Ammon's horn (tissue), 1 donor: ENCODE measurements around the gene CRHBP.
"Not testable (repeated sequence)": the region's sequence is repeated elsewhere in the genome, so short reads cannot be mapped to it uniquely, and the experiment has no call there.

Source experiments
- DNase-seq: peaks from one replicate; pipeline ENCODE4 v3.0.0-alpha.2; 2016; ENCODE audit warnings: low spot score

Gene CRHBP, protein sequence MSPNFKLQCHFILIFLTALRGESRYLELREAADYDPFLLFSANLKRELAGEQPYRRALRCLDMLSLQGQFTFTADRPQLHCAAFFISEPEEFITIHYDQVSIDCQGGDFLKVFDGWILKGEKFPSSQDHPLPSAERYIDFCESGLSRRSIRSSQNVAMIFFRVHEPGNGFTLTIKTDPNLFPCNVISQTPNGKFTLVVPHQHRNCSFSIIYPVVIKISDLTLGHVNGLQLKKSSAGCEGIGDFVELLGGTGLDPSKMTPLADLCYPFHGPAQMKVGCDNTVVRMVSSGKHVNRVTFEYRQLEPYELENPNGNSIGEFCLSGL

DNA sequence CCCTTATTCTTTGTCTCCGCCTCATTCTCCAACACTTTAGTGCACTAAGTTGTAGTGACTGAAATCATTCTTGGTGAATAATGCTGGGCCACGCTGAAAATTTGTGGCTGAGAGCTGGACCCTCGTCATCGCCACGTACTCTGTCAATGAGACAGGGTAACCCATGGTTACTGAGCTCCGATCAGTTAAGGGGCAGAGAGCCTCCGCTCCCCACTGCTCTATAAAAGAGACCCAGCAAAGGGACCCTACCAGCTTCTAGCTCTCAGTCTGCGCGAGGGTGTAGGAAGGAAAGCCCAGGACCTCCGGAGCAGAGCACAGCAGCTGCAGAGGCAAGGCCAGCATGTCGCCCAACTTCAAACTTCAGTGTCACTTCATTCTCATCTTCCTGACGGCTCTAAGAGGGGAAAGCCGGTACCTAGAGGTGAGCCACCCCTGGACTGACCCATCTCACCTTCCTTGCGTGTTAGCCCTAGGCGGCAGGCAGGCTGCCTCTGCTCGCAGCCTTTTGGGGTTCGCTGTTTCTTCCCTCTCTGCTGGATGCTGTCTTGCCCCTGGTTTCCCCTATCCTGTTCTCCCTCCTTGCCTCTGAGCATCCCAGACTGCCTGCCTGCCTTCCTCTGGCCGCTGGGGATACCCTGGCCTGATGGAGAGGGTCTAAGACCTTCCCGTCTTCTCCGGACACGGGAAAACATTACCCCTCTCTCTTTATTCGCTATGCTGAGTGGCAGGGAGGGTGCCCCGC is at the start of gene CRHBP:
CRHBP (plus strand) TSS at position 251 of the 742 bp plus-strand sequence; CDS start at position 341, 90 bp downstream.
- DNase-seq, result no peak

DNA sequence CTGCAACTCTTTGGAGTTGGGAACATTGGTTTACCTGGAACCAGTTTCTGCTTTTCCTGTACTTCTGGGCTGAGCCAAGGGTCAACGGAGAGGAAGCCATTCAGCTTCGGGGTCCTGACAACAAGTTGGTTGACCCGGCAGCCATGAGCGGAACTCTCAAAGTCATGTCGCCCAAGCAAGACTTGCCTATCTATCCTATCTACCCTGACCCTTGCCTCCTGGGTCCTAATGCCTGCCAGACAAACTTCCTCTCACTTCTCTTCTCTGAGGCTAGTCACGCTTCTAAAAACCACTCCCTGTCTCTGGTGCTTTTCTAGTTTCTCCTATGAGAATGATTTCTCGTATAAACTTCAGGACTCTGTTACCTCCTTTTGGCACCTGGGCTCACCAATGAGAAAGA is 44.7 kb upstream of the CRHBP start:
- no peak for DNase-seq

DNA sequence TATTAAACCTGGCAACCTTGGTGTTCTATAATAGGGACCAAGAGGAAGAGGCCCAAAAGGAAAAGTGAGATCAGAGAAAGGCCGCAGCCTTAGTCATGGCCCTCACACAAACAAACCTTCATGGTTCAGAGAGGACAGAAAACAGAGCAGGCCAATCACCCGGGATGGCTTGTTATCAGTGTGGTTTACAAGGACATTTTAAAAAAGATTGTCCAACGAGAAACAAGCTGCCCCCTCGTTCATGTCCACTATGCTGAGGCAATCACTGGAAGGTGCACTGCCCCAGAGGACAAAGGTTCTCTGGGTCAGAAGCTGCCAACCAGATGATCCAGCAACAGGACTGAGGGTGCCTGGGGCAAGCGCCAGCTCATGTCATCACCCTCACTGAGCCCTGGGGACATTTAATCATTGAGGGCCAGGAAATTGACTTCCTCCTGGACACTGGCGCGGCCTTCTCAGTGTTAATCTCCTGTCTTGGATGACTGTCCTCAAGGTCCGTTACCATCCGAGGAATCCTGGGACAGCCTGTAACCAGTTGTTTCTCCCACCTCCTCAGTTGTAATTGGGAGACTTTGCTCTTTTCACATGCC is 42.4 kb upstream of the CRHBP start:
- not testable (repeated sequence) for DNase-seq

DNA sequence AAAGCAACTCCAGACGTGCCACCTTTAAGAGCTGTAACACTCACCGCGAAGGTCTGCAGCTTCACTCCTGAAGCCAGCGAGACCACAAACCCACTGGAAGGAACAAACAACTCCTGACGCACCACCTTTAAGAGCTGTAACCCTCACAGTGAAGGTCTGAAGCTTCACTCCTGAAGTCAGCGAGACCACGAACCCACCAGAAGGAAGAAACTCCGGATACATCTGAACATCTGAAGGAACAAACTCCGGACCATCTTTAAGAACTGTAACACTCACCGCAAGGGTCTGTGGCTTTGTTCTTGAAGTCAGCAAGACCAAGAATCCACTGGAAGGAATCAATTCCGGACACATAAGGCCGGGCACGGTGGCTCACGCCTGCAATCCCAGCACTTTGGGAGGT is 38.2 kb upstream of the CRHBP start:
- not testable (repeated sequence) for DNase-seq

DNA sequence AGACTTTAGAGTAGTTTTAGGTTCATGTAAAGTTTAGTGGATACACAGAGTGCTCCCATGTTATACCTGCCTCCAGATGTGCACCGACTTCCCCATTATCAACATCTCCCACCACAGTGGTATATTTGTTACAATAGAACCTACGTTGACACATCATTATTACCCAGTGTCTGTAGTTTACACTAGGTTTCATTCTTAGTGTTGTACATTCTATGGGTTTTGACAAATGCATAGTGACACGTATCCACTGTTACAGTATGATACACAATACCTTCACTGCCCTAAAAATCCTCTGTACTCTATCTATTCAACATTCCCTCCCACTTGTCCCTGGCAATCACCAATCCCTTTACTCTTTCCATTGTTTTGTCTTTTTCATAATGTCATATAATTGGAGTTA is 34.3 kb upstream of the CRHBP start:
- DNase-seq, result no peak

DNA sequence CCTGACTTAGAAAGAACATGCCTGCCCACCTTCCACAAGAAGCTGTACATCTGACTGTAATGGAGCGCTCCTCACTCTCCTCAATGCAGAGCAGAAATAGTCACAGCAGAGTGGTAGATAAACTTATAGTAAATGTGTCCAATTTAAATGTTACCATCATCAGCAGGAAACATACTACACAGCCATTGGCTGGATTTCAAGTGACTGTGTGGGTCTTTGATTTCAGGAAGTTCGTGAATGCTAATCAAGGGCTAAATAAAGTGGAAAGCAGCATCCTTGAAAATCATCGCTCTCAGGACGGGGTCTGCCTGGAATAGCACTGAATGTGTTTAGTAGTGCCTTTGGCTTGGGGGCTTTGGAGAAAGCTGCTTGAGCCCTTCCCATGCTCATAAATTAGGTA is 32.4 kb upstream of the CRHBP start:
- no peak for DNase-seq

DNA sequence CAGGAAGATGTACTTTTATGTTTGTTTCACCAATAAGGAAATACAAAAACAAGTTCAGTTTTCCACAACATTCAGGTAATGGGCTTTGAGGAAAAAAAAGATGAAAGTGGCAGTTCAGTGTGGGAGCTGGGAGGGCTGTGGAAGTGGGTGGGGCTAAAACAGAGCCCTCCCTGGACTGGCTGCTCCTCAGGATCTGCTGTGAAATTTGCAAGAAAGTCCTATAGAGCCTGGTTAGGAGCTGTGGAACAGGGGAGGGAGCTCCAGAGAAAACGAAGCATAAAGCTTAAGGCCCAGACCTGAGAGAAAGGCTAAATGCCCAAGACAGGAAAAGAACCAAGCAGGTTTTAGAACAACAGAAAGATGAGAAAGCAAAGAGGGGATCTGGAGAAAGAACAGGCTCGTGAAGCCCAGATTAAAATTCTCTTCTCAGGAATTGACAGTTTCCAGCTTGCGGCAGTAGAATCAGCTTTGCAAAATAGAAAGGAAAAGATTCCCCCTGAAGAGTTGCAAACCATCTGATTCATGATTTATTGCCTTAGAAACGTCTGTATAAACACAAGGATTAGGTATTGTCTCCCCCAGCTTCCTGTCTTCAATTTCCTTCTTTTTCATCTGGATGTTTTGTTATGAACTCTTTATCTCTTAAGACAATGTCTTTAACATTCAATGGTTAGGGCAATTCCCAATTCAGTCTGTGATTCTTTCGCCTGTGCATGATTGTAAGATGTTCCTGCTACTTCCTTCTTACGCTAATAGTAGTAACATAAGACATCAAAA is 26.3 kb upstream of the CRHBP start:
- DNase-seq, result no peak

DNA sequence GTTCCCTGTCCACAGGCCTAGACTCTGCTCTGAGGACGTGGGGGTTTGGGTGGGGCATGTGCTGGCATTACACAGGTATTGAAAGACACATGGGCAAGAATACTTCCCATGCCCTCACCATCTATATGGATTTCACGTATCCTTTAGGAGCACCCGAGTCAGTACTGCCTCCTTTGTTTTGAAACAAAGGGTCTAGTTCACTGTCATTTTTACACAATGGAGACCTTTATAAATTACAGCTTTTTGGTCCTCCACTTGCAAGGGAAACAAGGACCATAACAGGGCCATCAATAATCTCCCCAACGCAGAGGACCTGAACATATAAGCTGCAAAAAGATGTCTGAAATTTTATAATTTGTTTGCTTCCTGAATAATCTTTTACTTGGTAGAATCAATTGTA is 24.9 kb upstream of the CRHBP start:
- peak; percentile 37 for DNase-seq

DNA sequence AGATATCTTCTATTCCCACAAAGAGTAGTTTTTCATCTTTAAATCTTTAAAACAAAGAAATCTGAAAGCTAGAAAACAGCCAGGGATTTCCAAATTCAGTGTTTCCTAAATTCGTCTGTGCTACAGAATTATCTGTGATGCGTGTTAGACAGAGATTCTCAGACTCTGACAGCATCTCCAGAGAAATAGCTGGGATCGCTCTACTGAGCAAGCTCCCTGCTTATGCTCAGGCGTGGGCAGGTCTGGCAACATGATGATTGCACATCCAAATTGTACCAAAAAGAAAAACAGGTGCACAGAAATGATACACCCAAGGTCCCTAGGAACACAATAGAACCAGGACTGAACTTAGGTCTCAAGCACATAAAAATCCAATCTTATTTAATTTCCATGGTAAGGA is 22.8 kb upstream of the CRHBP start:
- DNase-seq, result peak; percentile 52

DNA sequence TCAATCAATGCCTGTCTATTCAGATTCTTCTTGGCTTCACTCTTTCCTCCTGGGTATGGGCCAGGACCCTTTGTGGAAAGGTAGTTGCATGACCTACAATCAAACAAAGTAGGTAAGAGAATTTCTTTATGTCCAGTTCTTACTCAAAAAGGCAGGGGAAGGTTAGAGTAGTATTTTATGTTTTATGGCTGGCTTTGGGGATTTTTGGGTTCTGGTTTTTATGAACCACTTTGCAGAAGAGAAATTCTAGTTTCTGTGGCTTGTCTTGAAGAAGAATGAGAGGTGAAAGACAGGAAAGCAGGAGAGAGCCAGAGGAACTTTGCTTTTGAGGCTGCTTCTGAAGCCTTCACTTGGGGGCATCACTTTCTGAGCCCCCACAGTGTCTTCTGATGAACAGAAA is 14.7 kb upstream of the CRHBP start:
- no peak for DNase-seq

DNA sequence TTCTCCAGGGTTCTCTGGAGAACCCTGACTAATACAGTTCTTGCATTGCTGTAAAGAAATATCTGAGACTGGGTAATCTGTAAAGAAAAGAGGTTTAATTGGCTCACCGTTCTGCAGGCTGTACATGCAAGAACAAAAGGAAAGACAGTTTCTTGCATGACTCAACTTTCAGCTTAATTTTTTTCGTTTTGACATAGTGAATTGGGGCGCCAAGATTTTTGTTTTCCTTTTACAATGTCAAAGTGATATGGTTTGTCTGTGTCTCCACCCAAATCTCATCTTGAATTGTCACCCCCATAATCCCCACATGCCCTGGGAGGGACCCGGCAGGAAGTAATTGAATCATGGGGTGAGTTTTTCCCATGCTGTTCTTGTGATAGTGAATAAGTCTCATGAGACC is 11.8 kb upstream of the CRHBP start:
- DNase-seq, result no peak

DNA sequence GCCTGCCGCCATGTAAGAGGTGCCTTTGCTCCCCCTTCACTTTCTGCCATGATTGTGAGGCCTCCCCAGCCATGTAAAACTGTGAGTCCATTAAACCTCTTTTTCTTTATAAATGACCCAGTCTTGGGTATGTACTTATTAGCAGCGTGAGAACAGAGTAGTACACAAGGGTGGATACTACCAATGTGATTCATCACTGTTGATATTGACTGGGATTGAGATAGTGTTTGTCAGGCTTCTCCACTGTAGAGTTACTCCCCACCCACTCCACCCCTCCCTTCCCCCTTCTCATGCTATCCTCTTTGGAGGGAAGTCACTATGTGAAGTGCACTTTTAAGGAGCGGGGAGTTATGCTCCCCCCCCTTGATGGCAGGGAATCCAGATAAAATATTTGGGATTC is 11.4 kb upstream of the CRHBP start:
- DNase-seq, result no peak

DNA sequence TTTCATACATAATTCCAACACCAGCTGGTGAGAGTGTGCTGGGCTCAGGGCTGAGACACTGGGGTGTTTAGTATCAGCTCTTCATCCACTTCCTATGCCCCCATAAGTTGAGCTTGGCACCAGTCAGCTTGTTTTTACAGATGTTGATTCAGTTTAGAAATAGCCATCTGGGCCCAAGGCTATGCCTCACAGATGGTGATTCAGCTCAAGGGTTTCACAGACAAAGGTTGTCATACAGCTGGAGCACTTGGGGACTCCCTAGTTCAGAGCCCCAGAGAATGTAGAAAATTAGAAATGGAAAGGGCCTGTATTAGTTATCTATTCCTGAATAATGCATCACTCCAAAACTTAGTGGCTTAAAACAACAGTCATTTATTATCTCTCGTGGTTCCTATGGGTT is 10.3 kb upstream of the CRHBP start:
- peak; percentile 12 for DNase-seq

DNA sequence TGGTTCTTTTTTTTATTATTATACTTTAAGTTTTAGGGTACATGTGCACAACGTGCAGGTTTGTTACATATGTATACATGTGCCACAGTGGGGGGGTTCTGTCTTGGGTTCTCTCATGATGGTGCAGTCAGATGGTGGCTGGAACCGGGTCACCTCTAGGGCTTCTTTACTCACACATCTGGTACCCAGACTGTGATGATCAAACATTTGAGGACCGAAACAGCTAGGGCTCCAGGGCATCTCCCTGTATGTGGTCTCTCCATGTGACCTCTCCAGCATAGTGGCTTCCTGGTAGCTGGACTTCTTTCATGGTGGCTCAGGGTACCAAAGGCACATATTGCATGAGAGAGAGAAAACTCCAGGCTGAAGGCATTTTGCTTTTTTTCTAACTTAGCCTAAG is 9.8 kb upstream of the CRHBP start:
- no peak for DNase-seq

DNA sequence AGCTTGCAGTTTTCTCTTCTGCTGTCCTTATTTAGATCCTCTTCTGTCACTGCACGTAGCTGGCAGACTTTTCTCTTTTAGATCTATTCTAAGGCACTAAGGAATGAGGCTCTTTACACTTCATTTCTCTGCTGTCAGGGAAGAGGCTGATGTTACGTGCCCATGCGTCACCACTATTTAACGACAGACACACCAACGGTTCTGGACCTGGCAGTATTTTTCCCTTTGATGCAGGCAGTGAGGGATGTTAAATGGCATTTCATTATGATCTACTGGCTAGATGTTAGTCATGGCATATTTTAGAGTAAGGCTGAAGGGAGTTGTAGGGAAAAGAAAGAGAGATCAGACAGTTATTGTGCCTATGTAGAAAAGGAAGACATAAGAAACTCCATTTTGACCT is 8.2 kb upstream of the CRHBP start:
- DNase-seq, result no peak

DNA sequence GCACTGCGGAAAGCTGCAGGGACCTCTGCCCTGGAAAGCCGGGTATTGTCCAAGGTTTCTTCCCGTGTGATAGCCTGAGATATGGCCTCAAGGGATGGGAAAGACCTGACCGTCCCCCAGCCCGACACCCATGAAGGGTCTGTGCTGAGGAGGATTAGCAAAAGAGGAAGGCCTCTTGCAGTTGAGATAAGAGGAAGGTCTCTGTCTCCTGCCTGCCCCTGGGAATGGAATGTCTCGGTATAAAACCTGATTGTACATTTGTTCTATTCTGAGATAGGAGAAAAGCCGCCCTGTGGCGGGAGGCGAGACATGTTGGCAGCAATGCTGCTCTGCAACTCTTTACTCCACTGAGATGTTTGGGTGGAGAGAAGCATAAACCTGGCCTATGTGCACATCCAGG is 7.6 kb upstream of the CRHBP start:
- not testable (repeated sequence) for DNase-seq

DNA sequence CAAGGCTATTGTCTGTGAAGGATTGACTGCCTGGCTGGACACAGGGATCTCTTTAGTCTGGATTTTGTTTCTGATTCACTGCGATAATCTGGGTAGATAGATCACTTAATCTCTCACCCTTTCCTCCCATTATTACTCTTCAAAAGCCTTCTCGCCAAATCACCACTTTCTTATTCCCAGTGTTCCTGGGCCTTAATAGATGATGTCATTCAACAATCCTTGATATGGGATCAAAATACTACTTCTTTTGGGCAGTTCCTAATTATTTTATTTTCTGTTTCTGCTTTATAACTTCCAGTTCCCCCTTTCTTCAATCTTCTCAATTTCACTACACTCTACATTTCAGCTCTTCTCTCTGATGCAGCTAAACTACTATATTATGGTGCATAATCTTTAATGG is 6.8 kb upstream of the CRHBP start:
- no peak for DNase-seq

DNA sequence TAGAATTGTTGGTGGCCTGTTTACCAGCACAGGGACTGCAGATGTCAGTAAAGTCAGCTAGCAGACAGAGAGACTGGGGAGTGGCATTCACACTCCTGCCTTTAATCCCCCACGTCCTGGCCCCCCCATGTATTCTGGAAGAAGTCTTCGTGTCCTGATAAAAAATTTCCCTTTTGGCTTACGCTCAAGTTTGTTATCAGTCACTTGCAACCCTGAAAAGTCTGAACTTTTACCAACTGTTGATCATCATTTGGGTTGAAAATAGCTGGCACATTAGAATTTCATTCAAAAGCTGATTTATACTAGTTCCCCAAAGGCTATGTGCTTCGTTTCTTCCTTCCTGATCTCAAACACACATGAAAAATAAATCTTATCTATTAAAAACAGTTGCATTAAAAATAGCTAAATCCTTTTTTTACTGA is 5.8 kb upstream of the CRHBP start:
- no peak for DNase-seq

DNA sequence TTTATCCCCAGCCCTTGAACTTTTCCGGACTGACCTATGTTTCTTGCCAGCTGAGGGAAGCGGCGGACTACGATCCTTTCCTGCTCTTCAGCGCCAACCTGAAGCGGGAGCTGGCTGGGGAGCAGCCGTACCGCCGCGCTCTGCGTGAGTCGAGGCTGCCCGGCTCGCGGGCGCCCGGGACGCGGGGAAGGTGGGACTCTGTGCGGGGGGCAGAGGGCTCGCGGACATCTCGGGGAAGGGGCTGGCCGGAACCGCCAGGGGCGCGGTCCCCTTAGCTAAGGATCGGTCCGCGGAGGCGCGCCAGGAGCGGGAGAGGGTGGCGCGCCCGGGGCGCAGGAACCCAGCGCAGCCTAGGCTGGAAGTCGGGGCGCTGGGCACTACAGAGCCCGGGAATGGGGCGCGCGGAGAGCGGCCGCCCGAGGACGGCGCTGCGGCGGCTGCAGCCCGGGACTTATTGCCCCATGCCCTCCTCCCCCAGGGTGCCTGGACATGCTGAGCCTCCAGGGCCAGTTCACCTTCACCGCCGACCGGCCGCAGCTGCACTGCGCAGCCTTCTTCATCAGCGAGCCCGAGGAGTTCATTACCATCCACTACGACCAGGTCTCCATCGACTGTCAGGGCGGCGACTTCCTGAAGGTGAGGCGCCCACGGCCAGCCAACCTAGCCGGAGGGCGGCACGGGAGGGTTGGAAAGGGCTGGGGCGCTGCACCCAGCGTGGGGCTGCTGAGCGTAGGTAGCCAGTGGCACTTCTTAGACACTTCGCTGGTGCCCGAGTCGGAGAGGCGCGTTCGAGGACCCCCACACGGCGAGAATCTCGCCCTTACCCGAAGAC is 922 bp downstream of the CRHBP start:
- DNase-seq, result peak; percentile 24

DNA sequence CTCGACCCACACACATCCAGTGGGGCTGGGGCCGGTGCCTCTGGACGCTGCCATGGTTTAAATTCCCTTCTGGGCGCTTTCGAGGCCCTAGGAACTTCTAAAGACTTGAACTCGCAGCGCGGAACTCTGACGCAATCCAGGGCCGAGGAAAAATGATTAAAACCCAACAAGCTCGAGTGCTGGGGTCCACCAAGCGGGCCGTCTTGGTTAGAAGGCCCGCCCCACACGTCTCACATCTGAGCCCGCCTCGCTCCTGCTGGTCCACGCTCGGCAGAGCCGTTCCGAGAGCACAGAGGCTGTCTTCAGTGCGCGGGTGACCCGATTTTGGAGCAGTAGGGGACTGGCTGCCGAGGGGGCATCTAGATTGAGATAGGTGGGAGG is 1.5 kb downstream of the CRHBP start:
- DNase-seq, result no peak

DNA sequence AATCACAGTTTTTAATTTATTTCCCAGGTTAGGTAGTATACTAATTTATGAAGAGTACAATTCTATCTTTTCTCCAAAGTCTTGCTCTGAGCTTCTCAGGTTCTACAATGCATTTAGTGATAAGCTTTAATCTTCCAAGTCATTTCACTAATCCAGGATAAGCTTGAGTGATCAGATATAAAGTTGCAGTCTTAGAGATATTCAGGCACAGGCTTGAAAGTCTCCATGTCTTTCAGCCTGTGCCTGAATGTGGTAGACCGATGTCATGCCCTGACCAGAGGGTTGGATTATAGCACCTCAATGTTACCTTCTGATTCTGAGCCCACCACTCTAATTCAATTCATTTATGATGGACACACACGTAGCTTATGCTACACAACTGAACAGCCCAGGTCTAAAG is 3.2 kb downstream of the CRHBP start:
- DNase-seq, result no peak
